Panc1 (cell line): ENCODE data around the gene HBA1. TPM values are rescaled to one million over a fixed set of nuclear protein-coding genes. Genes with fewer than 3 reads are reported as not detected.
"Not testable (repeated sequence)": the region's sequence is repeated elsewhere in the genome, so short reads cannot be mapped to it uniquely, and the experiment has no call there.

Experiments
- ATAC-seq: fragments of 200-7000 bp; cut with Tn5 transposase; 2 replicates; pipeline ENCODE4 v1.9.1; 2020; ENCODE audit warnings: mild to moderate bottlenecking, moderate library complexity
- BruUV-seq: library from RNA; stranded (reverse); fragments of 400-500 nt; replicated peaks from 2 replicates; lab custom pipeline; 2021; lab: Mats Ljungman, UMichigan
- CTCF ChIA-PET: fragments of 300-600 bp; sonication (Branson Sonifier 250); formaldehyde crosslinking; loops from one replicate; lab custom pipeline; 2022; ENCODE audit warnings: antibody characterized with exemption; lab: Charles Lee
- POLR2A ChIA-PET: fragments of 300-600 bp; sonication (Branson Sonifier 250); formaldehyde crosslinking; loops from one replicate; lab custom pipeline; 2022; ENCODE audit warnings: antibody characterized with exemption; lab: Charles Lee
- DNase-seq: peaks from one replicate; pipeline ENCODE4 v3.0.0-alpha.2; 2010; ENCODE audit warnings: low read depth, low spot score
- H3K27ac ChIP-seq: 2 replicates; pipeline ENCODE4 v1.5.1; 2011; ENCODE audit warnings: mild to moderate bottlenecking, low read length, inconsistent platforms
- H3K27me3 ChIP-seq: fragments of 200-500 bp; sonication (Bioruptor generic); 2 replicates; pipeline ENCODE4 v1.6.0; 2014; ENCODE audit warnings: low read length, inconsistent platforms; ENCODE audit not compliant: control insufficient read depth, insufficient read depth
- H3K36me3 ChIP-seq: fragments of 200-500 bp; sonication (Bioruptor generic); 2 replicates; pipeline ENCODE4 v1.5.1; 2014; ENCODE audit warnings: inconsistent platforms, mild to moderate bottlenecking, low read length, moderate library complexity; ENCODE audit not compliant: control insufficient read depth, insufficient read depth
- H3K4me1 ChIP-seq: 2 replicates; pipeline ENCODE4 v1.5.1; 2011; ENCODE audit warnings: inconsistent platforms, mild to moderate bottlenecking, low read length, moderate library complexity; ENCODE audit not compliant: control insufficient read depth, insufficient read depth
- H3K4me3 ChIP-seq, 2 experiments: 2 replicates each; pipeline ENCODE4 v1.5.1; 2011 to 2012; ENCODE audit warnings: low read depth in 2 of 2, low read length in 2 of 2, mild to moderate bottlenecking in 2 of 2, inconsistent platforms in 1 of 2, moderate library complexity in 1 of 2
- H3K9me3 ChIP-seq: fragments of 200-500 bp; sonication (Bioruptor generic); 2 replicates; pipeline ENCODE4 v1.5.1; 2014; ENCODE audit warnings: low read depth, mild to moderate bottlenecking, inconsistent platforms, low read length, moderate library complexity; ENCODE audit not compliant: control insufficient read depth, insufficient read depth
- CTCF ChIP-seq: fragments of 450-650 bp; IDR thresholded peaks from 2 replicates; pipeline ENCODE4 v1.5.1; 2017; ENCODE audit warnings: mild to moderate bottlenecking
- POLR2AphosphoS5 ChIP-seq: IDR thresholded peaks from 2 replicates; pipeline ENCODE4 v1.6.1; 2012; ENCODE audit warnings: mild to moderate bottlenecking, low read depth, low read length, moderate library complexity
- SIN3A ChIP-seq: IDR thresholded peaks from 2 replicates; pipeline ENCODE4 v1.6.1; 2012; ENCODE audit warnings: low read depth, mild to moderate bottlenecking, low read length, moderate library complexity, borderline replicate concordance; ENCODE audit not compliant: insufficient read depth
- TCF7L2 ChIP-seq: IDR thresholded peaks from 2 replicates; pipeline ENCODE4 v1.6.1; 2011; ENCODE audit warnings: mild to moderate bottlenecking, low read depth, low read length, inconsistent platforms
- in situ Hi-C: cut with HindIII; loops from 2 replicates; pipeline ENCODE4 v1.10.0; 2016; ENCODE audit warnings: low sequenced_read_pairs, low pct_unique_long_range_greater_than_20kb
- intact Hi-C: fragments of 100-400 bp; cut with micrococcal nuclease; formaldehyde crosslinking; loops from one replicate; pipeline ENCODE4 v1.10.0; 2022; ENCODE audit not compliant: unreplicated experiment
- total RNA-seq: library from RNA; stranded (reverse); gene quantifications from one replicate; pipeline ENCODE4 v1.2.1, GENCODE V29; 2021; ENCODE audit not compliant: unreplicated experiment
- TF ChIP-seq, protein P1 (sequence below), 2 experiments: IDR thresholded peaks; 2 replicates each; pipeline ENCODE4 v1.6.1; 2011 to 2012; ENCODE audit warnings: low read depth in 2 of 2, control low read depth in 1 of 2, low read length in 1 of 2, mild to moderate bottlenecking in 1 of 2, moderate library complexity in 1 of 2; ENCODE audit not compliant: insufficient read depth in 1 of 2

The HBA1 gene
- total RNA-seq, 1 experiment from 2014 or later = 4.4 TPM

- no peaks in the 10 kb centered on the region for H3K27me3 ChIP-seq
- ChIA-PET CTCF (no interaction called here), POLR2A (interaction anchor here (0.8 kb wide), 1 partner anchor 26 kb away, joined by 4 read pairs; no protein-coding TSS in a partner anchor)
- DNase-seq = no peak
- peaks cover 4% of the 10 kb centered on the region for H3K4me1 ChIP-seq
- intact Hi-C loops = no loop called here
- in situ Hi-C loops = no loop called here
- TF ChIP-seq CTCF (no peak), SIN3A (no peak), POLR2AphosphoS5 (no peak), TCF7L2 (no peak)
- TF ChIP-seq, protein P1, sequence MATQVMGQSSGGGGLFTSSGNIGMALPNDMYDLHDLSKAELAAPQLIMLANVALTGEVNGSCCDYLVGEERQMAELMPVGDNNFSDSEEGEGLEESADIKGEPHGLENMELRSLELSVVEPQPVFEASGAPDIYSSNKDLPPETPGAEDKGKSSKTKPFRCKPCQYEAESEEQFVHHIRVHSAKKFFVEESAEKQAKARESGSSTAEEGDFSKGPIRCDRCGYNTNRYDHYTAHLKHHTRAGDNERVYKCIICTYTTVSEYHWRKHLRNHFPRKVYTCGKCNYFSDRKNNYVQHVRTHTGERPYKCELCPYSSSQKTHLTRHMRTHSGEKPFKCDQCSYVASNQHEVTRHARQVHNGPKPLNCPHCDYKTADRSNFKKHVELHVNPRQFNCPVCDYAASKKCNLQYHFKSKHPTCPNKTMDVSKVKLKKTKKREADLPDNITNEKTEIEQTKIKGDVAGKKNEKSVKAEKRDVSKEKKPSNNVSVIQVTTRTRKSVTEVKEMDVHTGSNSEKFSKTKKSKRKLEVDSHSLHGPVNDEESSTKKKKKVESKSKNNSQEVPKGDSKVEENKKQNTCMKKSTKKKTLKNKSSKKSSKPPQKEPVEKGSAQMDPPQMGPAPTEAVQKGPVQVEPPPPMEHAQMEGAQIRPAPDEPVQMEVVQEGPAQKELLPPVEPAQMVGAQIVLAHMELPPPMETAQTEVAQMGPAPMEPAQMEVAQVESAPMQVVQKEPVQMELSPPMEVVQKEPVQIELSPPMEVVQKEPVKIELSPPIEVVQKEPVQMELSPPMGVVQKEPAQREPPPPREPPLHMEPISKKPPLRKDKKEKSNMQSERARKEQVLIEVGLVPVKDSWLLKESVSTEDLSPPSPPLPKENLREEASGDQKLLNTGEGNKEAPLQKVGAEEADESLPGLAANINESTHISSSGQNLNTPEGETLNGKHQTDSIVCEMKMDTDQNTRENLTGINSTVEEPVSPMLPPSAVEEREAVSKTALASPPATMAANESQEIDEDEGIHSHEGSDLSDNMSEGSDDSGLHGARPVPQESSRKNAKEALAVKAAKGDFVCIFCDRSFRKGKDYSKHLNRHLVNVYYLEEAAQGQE (IDR thresholded peaks at IDR 0.05; ENCODE audit: insufficient read depth in 1 of 2, low read depth in 2 of 2, low read length in 1 of 2) = no peak
- no TSS peak for BruUV-seq
- no peaks in the 10 kb centered on the region for H3K9me3 ChIP-seq
- no peak overlapping the region for H3K4me3 ChIP-seq
- H3K36me3 ChIP-seq = no peaks in the 10 kb centered on the region
- H3K27ac ChIP-seq = no peak overlapping the region
- ATAC-seq = no peak
Measured at GRCh38 chr16:159136-159849, 17.2 kb upstream of the HBA1 start.

- H3K27ac ChIP-seq, CTCF ChIA-PET, BruUV-seq, DNase-seq, ATAC-seq, H3K4me1 ChIP-seq, H3K9me3 ChIP-seq, H3K4me3 ChIP-seq, H3K27me3 ChIP-seq, intact Hi-C loops, H3K36me3 ChIP-seq, in situ Hi-C loops, POLR2A ChIA-PET: not testable (repeated sequence)
Measured at GRCh38 chr16:160242-160641, 16.2 kb upstream of the HBA1 start.

DNA sequence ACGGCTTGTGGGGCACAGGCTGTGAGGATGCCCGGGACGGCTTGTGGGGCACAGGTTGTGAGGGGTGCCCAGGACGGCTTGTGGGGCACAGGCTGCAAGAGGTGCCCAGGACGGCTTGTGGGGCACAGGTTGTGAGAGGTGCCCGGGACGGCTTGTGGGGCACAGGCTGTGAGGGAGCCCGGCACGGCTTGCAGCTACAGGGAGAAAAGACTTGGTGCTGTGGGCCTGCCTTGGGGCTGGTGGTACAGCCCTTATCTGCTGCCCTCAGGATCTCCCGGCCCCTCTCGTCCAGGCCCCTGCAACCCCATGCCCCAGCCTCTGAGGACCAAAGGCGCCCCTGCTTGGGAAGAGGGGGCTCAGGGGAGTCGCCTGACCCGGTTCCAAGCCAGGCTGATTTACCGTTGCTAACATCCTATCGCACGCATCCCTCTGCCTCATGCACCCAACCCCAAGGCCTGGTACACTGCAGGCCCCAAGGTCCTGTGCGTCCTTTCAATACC, 15.7 kb upstream of the HBA1 start:
- TF ChIP-seq CTCF (no peak), SIN3A (no peak), POLR2AphosphoS5 (no peak), TCF7L2 (no peak)
- TF ChIP-seq, protein P1 (IDR thresholded peaks at IDR 0.05; ENCODE audit: insufficient read depth in 1 of 2, low read depth in 2 of 2, low read length in 1 of 2) = no peak
- CTCF ChIA-PET = interaction anchor here (0.8 kb wide), 1 partner anchor 54 kb away, joined by 3 read pairs; no protein-coding TSS in a partner anchor
- H3K27me3 ChIP-seq = no peaks in the 10 kb centered on the region
- no peak overlapping the region for H3K4me3 ChIP-seq
- in situ Hi-C loops = no loop called here
- no peak overlapping the region for H3K27ac ChIP-seq
- ATAC-seq (no peak), DNase-seq (no peak)
- no peaks in the 10 kb centered on the region for H3K4me1 ChIP-seq
- no peaks in the 10 kb centered on the region for H3K9me3 ChIP-seq
- intact Hi-C loops = no loop called here
- POLR2A ChIA-PET = no interaction called here
- no TSS peak for BruUV-seq
- no peaks in the 10 kb centered on the region for H3K36me3 ChIP-seq
